Measurements from ENCODE around the gene MRTFA.

MRTFA gene

DNA sequence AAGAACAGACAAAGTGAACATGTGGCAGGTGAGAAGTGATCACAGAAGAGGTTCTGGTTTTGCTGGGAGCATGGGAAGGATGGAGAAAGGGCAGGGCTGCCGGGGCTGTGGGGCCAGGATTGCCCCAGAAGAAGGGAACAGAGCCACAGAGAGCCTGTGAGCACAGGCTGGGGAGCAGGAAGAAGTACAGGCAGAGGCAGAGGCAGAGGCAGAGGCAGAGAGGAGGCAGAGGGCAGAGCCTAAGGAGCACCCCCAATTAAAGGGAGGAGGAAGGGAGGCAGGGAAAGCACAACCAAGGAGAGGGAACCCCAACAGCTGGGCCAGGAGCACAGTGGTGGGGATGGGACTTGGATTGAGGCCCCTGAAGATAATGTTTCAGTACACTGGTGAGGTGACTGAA is 214.6 kb downstream of the MRTFA start:
- no peak for DNase-seq

DNA sequence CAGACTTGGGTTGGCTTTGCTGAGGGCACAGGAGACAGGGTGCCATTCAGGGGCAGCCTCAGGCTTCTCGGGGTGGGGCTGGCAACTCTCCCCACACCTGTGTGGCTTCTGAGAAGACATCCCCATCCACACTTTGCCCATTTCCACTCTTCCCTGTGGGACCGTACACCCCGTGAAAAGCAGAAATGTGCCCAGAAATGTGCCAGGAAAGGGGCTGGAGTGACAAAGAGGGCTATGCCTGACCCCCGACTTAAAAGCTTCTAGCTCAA is 215.5 kb downstream of the MRTFA start:
- no peak for DNase-seq

DNA sequence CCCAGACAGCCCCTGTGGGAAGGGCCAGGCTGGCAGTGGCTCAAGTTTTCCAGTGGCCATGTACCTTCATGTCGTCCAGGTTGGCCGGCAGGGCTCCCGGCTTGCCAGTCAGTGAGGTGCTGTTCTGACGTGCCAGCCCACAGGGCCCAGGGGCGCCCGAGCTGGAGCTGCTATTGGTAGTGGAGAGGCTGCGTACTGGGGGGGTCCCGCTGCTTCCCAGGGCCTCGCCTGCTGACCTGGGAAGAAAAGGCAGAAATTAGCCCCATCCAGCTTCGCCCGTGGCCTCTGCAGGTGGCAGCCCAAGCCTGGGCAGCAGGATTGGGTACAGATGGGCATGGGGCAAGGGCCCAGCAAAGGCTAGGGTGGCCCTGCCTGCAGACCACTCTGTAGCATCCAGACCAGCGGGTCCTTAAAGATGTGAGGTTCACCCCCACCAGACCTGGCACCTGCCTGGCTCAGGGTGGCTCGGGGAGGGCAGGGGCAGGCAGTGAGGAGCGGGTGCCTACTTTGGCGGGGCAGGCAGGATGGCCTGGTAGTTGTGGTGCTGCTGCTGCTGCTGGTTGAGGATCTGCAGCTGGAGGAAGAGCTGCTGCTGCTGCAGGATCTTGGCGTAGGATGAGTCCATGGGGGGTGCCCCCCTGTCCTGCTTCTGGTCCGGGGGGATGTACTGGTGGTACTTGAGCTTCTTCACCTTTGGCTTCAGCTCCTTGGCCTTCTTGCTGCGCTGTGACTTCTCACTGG is 216.0 kb downstream of the MRTFA start:
- DNase-seq: no peak

DNA sequence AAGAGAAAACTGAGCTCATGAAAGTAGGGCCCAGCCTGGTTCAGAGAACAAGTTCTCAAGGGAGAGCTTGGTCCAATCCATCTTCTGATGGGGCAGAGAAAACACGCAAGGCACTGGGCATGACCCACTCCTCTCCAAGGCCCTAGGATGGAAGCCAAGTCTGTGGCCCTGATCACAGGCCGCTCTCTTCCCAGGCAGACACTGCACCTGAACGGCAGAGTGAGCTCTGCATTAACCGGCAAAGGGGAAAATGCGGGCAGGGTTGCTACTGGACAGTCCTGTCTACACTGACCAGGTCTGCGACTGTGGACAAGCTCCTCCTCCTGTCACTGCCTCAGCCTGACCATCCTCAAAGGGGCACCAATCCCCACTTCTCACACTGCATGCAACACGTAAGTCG is 216.8 kb downstream of the MRTFA start:
- no peak for DNase-seq

DNA sequence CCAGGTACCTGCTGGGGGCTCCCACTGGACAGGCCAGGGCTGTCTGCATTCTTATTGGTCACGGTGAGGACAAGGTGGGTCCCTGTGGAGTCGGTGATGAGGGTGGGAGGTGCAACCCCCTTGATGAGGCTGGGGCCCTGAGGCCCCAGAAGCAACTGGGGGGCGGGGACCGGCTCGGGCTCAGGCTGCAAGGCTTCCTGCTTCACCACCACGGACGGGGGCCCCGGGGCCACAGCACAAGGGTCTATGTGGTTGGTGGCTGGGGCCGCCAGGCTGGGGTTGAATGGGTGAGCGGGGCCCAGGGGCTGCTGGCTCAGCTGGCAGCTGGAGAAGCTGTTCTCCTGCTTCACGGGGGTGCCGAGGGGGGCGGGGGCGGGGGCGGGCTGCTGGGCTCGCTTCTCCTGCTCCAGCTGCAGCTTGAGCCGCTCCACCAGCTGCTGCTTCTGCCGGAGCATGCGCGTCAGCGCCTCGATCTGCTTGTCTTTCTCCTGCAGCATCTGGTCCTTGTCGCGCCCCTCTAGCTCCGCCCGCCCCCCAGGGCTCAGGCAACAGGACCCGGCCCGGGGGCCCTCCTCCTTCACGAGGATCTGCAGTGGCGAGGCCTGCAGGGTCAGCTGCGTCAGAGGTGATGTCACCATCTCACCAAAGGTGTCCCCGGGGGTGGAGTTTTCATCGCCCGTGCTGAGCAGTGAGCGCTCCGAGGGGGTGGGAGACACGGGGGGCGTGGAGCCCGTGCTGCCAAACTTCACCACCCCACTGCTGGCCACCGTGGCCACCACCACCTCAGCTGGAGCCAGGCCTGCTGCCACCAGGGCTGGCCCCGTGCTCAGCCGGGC is 217.9 kb downstream of the MRTFA start:
- no peak for DNase-seq

DNA sequence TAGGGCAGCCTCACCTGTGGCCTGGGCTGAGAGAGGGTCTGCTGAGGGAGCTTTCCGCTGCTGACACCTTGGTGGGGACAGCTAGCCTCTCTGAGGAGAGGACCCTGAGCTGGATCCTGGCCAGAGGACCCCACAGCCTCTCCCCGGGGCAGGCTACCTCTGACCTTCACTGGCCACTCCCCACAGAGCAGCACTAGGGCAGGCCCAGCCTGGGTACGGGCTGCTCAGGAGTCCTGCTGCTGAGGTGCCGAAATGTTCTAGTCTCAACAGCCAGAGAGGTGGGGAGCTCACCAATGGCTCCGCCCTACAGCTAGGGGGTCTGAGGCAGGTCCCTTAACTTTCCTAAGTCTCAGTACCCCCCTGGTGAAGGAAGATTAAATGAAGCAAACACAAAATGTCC is 218.6 kb downstream of the MRTFA start:
- no peak for DNase-seq

DNA sequence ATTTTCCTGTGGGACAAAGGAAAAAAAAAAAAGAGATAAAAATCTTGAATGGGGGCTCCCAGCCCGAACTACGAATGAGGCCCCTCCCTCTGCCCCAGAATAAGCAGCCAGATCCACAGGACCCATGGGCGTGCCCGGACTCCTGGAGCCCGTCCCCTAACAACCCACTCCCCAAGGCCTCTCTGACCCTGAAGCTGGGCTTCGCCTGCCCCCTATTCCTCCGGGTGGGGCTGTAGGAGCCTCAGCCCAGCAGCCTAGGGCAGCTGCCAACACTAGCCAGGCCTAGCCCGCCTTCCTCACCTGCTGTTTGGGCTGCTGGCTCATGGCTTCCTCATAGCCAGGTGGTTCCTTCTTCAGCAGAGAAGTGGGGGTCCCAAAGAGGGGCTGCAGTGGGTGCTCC is 219.5 kb downstream of the MRTFA start:
- no peak for DNase-seq

DNA sequence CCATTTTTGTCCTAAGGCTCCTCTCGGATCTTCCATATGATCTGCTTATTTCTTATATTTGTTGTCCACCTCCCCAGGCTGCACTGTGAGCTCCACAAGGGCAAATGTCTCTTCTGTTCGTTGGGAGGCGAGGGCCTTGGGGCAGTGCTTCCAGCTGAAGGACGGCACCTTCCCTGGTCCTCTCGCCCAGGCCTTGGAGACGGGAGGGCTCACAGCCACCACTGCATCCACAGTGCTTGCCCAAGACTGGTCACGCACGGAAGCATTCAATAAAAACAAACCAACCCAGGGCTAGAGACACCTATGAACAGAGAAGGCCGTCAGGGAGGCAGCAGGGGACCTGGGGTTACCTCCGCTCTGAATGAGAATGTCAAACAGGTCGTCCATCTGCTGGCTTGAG is 219.9 kb downstream of the MRTFA start:
- DNase-seq: no peak

DNA sequence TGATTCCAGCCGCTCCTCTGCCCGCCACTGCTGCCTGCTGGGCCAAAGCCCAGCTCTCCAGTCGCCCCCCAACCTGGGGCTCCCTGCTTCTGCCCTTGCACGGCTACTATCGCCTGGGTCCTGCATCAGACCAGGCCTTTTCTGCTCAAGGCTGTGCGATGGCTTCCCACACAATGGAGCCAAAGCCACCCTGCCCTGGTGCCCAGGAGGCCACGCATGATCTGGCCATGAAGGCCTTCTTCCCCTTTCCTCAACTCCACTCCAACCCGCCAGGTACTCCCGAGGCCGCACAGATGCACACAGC is 220.3 kb downstream of the MRTFA start:
- DNase-seq: no peak

DNA sequence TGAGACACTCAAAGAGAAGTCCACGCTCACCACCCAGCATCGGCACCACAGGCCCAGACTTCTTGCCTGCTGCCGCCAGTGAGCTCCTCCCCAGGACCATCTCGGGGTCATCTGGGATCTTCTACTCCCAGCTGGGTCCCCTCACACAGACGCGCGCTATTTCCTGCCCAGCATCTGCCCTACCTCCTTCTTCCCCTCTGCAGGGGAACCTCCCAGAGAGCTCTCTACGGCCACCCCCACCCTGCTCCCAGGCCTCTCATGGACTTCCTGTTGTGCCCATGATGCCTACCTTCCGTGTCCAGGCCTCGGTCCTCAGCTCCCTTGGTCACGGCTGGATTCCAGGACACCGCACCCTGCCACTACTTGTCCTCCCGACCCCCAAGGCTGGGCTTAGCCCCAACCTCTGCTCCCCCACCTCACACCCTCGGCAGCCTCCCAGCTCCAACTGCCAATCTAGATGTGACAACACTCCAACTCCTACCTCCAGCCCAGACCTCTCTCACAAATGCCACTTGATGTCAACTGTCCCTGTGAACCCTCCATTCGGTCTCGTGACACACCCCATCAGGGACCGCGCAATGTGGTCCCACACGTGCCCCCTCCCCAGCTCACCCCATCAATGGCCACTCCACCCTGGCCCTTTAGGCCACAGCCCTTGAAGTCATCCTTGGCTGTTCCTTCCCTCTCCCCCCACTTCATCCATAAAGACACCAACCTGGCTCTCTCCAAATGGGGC is 220.8 kb downstream of the MRTFA start:
- DNase-seq: no peak

DNA sequence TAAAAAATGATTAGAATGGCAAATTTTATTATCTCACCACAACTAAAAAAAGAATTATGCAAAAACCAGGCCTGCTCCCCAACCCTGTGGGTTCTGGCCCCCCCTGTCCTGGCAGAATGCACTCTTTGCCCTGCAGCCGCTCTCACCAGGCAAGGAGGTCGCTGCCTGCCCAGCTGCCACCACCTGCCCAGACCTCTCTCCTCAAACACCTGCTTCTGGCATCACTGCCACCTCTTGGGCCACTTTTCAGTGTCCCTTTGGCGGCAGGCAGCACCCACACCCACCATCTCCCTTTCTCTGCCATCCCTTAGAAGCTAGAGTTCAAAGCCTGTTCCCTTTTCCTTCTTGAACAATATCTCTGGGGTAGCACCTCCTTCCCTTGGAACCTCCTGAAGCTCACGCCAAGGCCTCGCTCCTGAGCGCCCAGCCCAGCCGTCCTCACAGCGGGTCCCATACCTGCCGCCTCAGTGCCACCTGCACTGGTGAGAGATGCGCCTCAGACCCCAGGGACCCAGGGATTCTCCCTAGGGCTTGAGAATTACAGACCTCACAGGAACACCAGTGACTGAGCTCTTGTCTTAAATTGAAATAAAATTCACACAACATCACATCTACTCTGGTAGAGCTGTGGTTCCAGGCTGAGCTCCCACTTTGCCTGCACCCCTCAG is 221.5 kb downstream of the MRTFA start:
- no peak for DNase-seq

DNA sequence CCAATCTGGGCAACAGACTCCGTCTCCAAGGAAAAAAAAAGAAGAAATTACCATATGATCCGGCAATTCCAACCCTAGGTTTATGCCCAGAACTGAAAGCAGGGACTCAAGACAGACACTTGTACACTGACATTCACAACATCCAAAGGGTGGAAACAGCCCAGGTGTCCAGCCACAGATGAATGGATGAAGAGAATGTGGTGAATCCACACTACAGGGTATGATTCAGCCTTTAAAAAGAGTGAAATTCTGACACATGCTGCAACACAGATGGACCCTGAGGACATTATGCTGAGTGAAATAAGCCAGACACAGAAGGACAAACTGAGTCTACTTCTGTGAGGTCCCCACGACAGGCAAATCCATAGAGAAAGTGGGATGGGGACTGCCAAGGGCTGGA is 222.2 kb downstream of the MRTFA start:
- DNase-seq: no peak

DNA sequence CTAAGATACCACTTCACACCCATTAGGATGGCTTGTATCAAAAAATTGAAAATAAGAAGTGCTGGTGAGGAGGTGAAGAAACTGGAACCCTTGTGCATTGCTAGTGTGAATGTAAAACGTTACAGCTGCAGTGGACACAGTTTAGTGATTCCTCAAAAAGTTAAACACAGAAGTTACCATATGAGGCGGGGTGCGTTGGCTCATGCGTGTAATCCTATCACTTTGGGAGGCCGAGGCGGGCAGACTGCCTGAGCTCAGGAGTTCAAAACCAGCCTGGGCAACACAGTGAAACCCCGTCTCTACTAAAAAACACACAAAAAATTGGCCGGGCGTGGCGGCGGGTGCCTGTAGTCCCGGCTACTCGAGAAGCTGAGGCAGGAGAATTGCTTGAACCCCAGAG is 222.6 kb downstream of the MRTFA start:
- no peak for DNase-seq

DNA sequence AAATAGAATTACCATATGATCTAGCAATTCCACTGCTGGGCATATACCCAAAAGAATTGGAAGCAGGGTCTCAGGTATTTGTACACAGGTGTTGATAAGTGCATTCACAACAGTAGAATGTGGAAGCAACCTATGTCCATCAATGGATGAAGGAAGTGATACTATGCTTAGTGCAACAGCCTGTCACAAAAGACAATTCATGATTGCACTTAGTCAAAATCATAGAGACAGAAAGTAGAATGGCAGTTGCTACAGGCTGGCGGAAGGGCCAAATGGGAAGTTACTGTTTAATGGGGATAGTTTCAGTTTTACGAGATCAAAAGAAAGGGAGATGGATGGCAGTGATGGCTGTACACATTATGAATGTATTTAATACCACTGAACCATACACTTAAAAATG is 224.1 kb downstream of the MRTFA start:
- DNase-seq: no peak

DNA sequence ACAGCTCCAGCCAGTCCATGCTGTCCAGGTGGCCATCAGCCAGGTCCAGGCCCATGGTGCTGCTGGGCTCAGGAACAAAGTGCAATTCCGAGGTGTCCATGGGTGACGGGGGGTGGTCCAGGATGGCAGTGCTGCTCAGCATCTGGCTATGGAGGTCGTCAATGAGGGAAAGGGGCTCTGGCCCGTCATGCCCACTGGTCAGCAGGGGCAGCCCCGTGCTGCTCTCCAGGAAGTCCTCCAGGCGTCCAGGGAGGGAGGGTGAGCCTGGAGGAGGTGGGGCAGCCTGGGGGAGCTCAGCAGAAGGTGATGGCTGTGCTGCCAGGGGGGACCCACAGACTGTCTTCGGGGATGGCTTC is 225.0 kb downstream of the MRTFA start:
- DNase-seq: no peak

DNA sequence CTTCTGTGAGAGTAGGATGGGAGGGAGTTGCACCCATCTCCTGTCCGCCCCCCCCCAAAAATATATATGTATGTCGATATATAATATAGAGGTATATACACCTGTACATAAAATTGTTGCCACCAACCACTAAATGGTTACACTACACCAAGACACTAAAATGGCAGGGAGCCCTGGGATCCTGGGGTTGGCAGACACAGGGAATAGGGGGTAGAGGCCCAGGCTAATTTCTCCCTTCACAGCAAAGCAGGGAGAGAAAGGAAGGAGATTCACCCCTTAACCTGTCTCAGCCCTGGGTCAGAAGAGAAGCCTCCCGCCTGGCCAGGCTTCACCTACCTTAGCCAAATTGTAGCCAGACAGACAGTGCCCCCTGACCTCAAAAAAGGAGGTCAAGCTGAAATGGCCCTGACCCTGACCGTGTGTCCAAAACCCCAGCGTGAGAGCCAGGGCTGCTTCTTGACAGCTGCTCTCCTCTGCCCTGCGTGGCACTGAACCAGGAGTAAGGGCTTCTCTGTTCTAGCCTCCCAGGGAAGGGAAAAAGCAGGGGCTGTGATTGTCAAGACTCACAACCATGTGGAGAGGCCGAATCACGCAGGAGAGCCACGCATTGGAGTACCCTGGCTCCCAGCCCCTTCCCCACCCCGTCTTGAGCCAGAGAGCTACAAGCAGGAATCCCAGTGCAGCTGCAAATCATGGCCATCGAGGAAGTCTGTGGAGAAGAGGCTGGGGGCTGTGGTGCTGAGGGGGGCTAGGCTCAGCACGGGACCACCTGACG is 225.6 kb downstream of the MRTFA start:
- no peak for DNase-seq

DNA sequence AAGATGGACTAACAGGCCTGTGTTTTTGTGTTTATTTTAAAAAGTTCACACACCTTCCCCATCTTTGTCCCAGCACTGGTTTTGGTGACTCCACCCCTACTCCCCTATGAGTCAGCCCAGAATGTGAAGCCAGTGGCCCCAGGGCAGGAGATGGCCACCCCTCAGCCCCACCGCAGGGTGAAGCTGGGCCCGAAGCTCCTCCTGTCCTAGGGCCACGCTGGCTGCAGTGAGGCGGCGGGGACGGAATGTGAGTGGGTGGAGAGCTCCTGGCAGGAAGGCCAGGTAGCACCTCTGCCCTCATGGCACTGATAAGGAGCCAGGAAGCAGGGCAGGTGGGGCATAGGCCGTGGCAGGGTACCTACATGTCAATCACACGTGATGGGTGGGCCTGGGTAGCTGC is 226.2 kb downstream of the MRTFA start:
- no peak for DNase-seq

DNA sequence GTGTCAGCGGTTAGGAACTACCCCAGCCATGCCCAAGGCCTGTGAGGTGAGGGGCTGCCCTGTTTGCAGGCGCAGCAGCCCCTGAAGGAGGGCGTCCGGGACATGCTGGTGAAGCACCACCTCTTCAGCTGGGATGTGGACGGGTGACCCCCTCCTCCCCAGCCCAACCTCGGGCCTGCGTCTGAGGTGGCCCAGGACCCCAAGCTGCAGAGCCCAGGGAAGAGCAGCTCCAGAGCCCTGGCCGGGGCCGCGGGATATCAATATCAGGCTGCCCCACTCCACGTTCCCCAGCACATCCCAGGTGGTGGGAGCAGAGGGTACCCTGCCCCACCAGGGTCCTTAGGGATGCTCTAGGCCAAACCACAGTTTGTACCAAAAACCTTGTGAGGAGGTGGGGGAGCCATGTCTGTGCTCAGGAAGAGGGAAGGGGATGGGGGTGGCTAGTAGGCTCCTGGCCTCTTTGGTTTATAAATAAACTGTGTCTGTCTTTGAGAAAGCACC is 226.9 kb downstream of the MRTFA start:
- no peak for DNase-seq

DNA sequence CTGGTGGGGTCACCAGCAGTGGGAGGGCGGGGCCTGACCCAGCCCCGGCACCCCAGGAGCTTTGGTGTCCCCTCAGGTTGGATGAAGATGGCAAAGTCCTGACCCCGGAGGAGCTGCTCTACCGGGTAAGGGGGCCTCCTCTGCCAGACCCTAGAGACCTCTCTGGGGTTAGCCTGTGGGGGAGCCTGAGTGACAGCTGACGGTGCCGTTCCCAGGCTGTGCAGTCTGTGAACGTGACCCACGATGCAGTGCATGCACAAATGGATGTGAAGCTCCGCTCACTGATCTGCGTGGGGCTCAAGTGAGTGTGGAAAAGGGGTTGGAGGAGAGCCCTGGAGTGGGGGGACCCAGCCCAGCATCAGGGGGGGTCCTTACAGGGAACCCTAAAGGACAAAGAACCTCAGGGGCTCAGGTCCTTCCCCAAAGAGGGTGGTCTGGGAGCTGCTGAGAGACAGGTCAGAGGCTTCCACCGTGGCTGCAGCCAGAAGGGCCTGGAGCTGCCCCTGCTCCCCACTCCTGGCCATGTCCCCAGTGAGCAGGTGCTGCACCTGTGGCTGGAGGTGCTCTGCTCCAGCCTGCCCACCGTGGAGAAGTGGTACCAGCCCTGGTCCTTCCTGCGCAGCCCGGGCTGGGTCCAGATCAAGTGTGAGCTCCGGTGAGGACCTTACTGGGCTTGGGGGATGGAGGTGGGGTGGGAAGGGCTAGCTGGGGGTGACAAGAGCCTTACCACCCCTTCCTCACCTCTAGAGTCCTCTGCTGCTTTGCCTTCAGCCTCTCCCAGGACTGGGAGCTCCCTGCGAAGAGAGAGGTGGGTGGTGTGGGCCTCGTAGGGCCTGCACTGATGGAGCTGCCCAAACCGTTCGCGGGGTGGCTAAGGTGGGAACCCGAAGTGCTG is 227.6 kb downstream of the MRTFA start:
- DNase-seq: no peak

DNA sequence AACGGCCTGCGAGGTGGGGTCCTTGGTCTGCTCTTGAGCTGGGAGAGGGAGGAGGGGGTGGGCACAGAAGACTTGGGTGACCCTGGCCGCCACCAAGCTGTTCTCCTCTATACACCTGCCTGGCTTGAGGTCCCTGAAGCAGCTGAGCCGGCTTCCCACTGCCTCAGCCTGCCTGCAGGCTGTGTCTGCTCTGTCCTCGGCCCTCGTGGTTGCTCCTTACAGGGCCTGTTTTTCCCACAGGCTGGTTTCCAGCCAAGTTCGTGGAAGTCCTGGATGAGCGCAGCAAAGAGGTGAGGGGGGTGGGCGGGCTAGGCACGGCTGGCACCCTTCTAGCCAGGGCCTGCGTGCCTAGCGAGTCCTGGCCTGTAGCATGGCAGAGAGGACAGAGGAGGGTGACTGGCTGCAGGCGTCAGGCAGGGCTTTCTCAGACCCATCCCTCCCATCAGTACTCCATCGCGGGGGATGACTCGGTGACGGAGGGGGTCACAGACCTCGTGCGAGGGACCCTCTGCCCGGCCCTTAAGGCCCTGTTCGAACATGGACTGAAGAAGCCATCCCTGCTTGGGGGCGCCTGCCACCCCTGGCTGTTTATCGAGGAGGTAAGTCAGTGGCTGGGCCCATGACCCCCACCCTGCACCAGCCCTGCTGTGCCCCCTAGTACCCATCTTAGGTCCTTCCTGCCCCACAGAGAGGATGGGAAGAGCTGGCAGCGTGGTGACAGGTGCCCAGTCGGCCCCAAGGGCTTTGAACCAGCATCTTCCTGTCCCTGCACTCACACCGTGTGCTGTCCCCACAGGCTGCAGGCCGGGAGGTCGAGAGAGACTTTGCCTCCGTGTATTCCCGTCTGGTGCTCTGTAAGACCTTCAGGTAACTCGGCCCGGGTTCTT is 228.4 kb downstream of the MRTFA start:
- DNase-seq: no peak
